Nucleus accumbens (tissue), 56 donors: Measurements from ENCODE around the gene TRIM65.

Source experiments
- DNase-seq, 56 donors: peaks; one replicate each; lab custom pipeline; 2025; lab: John Stamatoyannopoulos, UW

Gene TRIM65

GRCh38 chr17:75856062-75856756 is 40.5 kb downstream of the TRIM65 start:
- DNase-seq: peak in 17 of 56 donors; percentile 40 to 73 (median 62)

- DNase-seq: peak; percentile 88 to 100 (median 99)
Measured at GRCh38 chr17:75855310-75856061, 41.3 kb downstream of the TRIM65 start, which contains the start of gene WBP2. TSS of gene WBP2 (minus strand) at chr17:75855335. CDS start at chr17:75855297, 38 bp downstream.

- peak in 7 of 56 donors; percentile 58 to 81 (median 78) for DNase-seq
Measured at GRCh38 chr17:75854881-75855309, 41.9 kb downstream of the TRIM65 start.

- DNase-seq: peak in 2 of 56 donors; percentile 6 to 48
Measured at GRCh38 chr17:75854101-75854748, 42.5 kb downstream of the TRIM65 start.

- DNase-seq: no peak
Measured at GRCh38 chr17:75853433-75853832, 43.3 kb downstream of the TRIM65 start.

GRCh38 chr17:75851693-75851991 is 45.1 kb downstream of the TRIM65 start:
- DNase-seq: peak in 8 of 56 donors; percentile 22 to 69 (median 40)

- DNase-seq: peak in 46 of 56 donors; percentile 24 to 75 (median 52)
Measured at GRCh38 chr17:75850928-75851692, 45.6 kb downstream of the TRIM65 start.

- DNase-seq: no peak
Measured at GRCh38 chr17:75849724-75850123, 47.0 kb downstream of the TRIM65 start.

- DNase-seq: no peak
Measured at GRCh38 chr17:75849279-75849646, 47.5 kb downstream of the TRIM65 start.

- peak in 50 of 56 donors; percentile 20 to 85 (median 68) for DNase-seq
Measured at GRCh38 chr17:75848523-75849278, 48.0 kb downstream of the TRIM65 start.

- no peak for DNase-seq
Measured at GRCh38 chr17:75847614-75848522, 48.9 kb downstream of the TRIM65 start.

- DNase-seq: no peak
Measured at GRCh38 chr17:75846692-75847613, 49.8 kb downstream of the TRIM65 start.

- DNase-seq: no peak
Measured at GRCh38 chr17:75845933-75846691, 50.6 kb downstream of the TRIM65 start.

- peak in 48 of 56 donors; percentile 14 to 76 (median 47) for DNase-seq
Measured at GRCh38 chr17:75845058-75845711, 51.6 kb downstream of the TRIM65 start.

GRCh38 chr17:75844530-75845057 is 52.2 kb downstream of the TRIM65 start:
- DNase-seq: peak in 2 of 56 donors; percentile 42 to 62
